HG03469 (cell line): ENCODE measurements around the gene NFIX.

Experiments
- ATAC-seq: cut with Tn5 transposase; IDR thresholded peaks from one replicate; pipeline ENCODE4 v1.9.1; 2021; ENCODE audit warnings: mild to moderate bottlenecking, moderate library complexity, moderate number of reproducible peaks; ENCODE audit not compliant: unreplicated experiment

The NFIX gene

GRCh38 chr19:13089139-13089856 is 94.0 kb downstream of the NFIX start:
- ATAC-seq = no peak

DNA sequence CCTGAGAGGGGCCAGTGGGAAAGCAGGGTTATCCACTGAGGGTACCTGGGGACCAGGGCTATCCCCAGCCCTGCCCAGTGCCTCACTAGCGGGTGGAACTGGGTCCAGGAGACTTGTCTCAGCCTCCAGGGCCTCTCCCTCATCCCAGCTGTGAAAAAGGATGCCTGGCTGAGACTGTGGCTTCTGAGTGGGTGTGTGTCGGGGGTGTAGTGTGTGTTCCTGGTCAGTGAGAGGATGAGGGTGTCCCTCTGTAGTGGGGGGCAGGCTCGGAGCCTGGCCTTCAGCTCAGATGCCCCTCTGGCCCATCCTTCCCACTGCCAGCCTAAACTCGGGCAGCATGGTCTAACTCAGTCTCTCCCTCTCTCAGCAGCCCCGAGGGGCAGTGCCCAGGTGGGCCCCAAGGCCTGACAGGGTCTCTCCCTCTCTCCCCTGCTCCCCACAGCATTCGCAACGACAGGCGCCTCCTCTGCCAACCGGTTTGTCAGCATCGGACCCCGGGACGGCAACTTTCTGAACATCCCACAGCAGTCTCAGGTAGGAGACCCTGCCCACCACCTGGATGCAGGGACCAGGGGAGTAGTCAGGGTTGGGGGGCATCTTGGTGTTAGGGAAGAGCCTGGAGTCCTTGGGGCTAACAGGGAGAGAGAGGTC is 94.7 kb downstream of the NFIX start:
- no peak for ATAC-seq

- no peak for ATAC-seq
These were observed 95.4 kb downstream of the NFIX start for GRCh38 chr19:13090511-13091231.

DNA sequence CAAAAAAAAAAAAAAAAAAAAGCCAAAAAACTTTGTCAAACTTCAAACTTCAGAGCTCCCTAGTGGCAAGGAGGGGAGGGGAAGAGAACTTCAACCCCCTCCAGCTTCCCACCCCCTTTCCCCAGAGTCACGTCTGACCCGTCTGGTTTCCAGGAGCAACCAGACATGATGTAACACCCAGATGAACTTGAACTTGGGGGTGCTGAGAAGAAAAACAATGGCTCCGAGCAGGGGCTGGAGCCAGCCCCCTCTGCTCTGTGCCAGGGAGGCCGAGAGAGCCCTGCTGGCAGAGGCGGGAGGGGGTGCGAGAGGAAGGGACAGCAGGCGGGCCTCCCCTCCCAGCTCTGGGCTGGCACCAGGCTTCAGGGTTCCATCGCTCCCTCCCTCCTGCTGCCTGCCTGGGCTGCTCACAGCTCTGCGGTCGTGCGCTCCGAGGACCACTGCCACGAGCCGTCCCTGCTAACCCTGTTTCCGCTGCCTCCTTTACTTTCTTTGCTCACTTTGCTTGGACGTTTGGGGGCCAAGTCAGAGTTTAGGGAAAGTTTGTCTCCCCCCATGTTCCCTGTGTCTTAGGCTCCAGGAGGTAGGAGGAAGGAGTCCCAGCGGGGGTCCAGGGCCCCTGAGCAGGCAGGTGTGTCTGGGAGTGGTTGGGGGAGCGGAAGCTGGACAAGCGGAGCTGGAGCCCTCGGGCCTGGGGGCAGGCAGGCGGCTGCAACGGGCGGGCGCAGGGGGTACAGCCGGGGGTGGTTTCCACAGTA is 96.3 kb downstream of the NFIX start:
- ATAC-seq = no peak

- no peak for ATAC-seq
These were observed 96.9 kb downstream of the NFIX start for GRCh38 chr19:13092158-13092543.

DNA sequence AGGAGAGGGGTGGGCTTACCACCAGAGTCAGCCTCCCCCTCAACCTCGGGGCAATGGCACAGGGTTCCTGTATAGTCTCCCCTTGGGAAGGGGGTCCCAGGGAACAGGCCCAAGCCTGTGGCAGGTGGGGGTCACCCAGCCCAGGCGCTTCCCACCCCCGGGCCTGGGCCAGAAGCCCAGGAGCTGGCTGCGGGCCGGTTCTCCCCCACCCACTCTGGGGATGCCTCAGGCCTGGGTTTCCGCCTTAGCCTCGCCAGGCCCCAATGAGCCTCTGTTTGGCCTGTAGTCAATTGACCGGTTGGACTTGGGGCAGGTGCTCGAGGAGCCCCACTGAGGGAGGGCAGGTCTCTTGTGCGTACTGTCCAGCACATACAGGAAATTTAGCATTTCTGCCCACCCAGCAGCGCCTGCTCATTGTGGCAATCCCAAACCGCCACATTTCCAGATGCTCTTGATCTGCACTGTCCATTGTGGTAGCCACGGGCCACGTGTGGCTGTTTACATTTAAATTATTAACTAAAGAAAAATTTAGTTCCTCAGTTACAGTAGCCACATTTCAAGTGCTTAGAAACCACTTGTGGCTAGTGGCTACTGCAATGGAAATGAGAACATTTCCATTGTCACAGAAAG is 97.4 kb downstream of the NFIX start:
- ATAC-seq = no peak

DNA sequence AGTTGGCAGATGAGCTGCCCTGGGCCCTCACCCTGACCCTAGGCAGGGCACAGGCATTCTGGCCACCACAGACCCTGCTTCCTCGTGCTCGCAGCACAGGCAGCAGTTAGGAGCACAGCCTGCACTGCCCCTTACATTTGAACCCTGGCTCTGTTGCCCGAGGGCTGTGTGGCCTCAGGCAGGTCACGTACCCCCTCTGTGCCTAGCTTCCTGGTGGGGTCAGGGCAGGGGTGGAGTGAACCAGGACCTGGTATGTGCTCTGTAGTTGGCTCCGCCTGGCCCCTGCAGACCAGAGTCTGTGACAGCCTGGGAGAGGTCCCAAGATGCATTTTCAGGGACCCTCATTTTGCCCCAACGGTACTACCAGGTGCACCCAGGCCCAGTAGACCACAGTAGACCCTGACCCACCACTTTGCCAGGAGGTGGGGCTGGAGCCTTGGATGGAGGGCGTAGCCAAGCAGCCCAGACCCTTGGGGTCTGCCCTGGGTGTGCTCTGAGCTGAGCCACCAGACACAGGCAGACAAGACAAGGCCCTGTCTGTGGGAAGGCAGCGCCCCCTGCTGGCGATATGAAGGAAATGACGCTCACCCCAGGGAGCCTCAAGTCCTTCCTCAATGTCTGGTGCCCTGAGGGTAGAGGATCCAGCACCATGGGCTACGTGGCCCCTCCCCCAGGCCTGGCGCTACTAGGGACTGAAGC is 98.3 kb downstream of the NFIX start:
- ATAC-seq = no peak

- no peak for ATAC-seq
These were observed 98.8 kb downstream of the NFIX start for GRCh38 chr19:13094106-13094504.

GRCh38 chr19:13094771-13095392 is 99.6 kb downstream of the NFIX start:
- ATAC-seq = no peak

- ATAC-seq = no peak
These were observed 100.1 kb downstream of the NFIX start for GRCh38 chr19:13095393-13095784.

DNA sequence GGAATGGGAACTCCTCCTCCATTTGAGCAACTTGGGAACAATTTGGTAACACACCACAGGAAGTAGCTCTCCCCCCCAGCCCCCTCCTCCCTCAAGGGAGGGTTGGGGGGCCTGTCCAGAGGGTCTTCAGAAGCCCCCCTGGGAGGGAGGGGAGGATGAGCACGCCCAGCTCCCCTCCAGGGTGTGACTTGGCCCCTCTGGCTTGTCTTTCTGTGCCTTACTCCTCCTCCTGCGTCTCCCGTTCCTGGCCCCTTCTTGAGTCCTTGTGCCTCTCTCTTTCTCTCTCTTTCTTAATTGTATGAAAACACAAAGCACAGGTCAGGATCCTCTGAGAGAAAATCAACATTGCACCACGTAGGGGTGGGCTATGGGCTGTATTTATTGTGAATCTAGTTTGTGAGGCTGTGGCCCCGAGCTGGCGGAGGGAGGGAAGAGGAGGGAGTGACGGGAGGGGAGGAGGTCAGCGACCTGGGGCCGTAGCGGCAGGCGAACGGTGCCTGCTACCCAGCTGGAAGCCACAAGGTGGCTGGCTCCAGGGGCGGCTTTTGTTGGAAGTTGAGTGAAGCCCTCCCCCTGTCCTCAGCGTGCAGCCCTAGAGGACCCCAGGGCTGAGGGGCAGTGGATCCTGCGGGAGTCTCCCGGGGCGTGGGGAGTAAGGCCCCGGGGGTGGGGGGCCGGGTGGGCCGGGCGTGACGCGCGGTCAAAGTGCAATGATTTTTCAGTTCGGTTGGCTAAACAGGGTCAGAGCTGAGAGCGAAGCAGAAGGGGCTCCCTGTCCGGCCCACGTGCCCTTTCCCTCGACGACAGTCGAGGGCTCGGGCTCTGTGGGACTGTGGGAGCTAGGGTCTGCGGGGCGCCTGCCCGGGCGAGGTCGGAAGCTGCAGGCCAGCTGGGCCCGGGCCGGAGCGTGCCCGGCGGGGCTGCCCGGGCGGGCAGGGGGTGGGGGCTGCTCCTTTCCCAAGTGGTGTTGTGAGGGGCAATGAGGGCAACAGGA is 101.0 kb downstream of the NFIX start:
- no peak for ATAC-seq

GRCh38 chr19:13097033-13097462 is 101.8 kb downstream of the NFIX start:
- no peak for ATAC-seq

GRCh38 chr19:13097463-13098258 is 102.4 kb downstream of the NFIX start:
- no peak for ATAC-seq

- ATAC-seq = no peak
These were observed 103.2 kb downstream of the NFIX start for GRCh38 chr19:13098277-13099072.

DNA sequence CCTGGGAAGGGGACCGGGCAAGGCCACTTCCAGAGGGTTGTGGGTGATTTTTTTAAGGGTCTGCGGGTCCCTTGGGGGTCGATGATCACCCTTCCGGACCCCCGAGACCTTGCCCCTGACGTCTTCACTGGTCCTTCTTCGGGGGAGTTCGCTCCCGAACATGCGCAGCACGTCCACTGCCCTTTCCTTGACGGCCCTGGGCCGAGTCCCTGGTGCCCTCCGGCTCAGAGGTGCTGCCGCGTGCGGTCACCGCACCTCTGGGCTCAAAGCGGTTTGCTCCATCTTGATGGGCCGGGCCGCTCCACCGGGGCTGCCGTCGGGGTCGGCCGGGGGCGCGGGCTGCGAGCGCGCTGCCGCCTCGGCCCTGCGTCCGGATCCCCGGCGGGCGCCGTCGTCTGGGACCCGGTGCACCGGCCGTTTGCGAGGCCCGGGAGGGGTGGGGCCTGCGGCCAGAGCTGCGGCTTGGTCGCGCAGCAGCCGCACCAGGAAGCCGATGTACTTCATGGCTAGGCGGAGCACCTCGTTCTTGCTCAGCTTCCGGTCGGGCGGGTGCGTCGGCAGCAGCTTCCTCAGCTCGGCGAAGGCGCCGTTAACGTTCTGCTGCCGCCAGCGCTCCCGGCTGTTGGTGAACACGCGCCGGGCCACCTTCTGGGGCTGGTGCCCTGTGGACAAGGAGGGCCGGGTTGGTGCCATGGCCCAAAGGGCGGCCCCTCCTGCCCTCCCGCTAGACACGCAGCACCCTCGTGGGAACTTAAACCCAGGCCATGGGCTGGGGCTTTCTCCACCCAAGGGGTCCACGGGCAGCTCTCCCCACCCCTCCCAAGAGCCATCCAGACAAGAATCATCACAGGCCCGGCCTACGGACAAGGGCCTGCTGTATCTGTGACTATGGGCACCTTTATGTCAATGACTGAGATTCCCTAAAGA is 104.1 kb downstream of the NFIX start:
- no peak for ATAC-seq

GRCh38 chr19:13100031-13100588 is 104.8 kb downstream of the NFIX start:
- no peak for ATAC-seq
